GM19035 (cell line): ENCODE measurements around the gene ARHGEF7.

Experiments
- ATAC-seq: cut with Tn5 transposase; IDR thresholded peaks from one replicate; pipeline ENCODE4 v1.9.1; 2021; ENCODE audit not compliant: unreplicated experiment

ARHGEF7 gene

GRCh38 chr13:111323549-111323948, 208.4 kb downstream of the ARHGEF7 start:
- ATAC-seq = no peak

DNA sequence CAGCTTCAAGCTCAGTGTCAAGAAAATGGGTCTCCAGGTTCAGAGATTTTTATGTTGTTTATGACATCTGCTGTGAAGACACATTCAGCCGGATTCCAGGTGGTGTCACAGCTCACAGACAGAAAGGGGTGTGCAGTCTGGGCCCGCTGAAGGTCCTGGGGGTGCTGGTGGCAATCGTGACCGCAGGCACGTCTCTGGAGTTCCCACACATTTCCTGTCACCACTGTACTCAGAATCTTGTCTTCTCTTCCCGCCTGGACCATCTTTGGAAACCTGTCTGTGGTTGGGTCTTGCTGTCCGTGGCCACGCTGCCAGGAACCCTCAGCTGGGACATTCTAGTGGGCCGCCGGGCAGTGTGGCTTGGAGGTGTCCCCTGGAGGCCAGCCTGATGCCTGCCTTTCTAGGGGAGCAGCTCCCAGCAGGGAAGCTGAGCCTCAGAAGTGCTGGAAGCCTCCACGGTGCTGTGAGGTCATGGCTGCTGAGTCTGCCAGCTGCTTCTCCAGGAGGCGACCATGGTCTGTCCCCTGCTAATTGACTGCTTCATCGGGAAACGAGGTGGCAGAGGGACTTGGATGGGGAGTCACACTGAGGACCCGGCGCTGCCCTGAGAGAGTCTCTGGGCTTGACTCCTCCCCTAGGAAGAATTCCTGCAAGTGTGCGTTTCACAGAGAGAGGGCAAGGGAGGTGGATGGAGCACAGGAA, 209.0 kb downstream of the ARHGEF7 start:
- ATAC-seq = no peak

GRCh38 chr13:111324736-111325135, 209.6 kb downstream of the ARHGEF7 start:
- ATAC-seq = no peak

DNA sequence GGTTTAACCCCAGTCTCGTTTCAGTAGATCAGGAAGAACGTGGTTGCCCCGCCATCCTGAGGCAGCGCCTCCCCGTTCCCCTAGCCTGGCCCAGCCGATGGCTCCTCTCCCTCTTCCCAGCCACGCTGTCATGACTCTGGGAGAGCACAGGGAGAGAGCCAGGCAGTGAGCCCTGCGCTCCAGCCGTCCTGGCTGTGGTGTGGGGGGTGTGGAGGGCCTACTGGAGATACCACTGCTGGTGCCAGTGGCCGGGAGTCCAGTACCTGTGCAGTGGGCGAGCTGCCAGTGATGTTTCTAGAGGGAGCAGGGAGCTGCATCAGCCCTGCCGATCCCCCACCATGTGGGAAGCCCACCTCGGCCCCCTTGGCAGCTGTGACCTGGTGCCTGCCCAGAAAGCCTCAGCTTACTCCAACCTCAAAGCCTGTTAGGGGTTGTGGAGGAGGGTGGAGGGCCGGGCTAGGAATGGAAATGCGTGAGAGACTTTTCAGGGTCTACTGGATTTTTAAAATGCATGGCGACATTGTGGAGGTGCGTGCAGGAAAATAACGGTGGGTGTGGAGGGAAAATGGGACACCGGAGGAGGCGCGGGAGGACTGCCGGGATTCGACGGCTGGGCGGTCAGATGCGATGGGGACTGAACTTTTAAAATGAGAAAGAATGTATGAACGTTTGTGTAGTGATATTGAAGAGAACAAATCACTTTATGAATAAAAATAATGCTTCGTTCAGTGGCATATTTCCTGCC, 210.2 kb downstream of the ARHGEF7 start:
- ATAC-seq = no peak

DNA sequence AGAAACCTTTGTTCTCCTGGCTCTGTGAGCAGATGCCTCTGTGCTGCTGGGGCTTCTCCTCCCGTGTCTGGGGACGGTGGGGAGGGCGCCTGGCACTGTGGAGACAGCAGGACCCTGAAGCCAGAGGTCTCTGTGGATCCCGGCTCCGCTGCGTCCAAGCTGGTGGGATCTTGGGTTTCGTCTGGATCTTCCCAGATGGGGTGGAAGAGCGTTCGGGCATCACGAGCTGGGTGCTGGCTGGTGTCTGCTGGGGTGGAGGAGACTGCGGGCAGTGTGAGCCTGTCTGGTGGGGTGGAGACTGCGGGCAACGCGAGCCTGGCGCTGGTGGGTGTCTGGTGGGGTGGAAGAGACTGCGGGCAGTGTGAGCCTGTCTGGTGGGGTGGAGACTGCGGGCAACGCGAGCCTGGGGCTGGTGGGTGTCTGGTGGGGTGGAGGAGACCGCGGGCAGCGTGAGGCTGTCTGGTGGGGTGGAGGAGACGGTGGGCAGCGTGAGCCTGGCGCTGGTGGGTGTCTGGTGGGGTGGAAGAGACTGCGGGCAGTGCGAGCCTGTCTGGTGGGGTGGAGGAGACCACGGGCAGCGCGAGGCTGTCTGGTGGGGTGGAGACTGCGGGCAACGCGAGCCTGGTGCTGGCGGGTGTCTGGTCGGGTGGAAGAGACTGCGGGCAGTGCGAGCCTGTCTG, 211.0 kb downstream of the ARHGEF7 start:
- ATAC-seq = no peak

GRCh38 chr13:111326621-111326965, 211.5 kb downstream of the ARHGEF7 start:
- no peak for ATAC-seq

DNA sequence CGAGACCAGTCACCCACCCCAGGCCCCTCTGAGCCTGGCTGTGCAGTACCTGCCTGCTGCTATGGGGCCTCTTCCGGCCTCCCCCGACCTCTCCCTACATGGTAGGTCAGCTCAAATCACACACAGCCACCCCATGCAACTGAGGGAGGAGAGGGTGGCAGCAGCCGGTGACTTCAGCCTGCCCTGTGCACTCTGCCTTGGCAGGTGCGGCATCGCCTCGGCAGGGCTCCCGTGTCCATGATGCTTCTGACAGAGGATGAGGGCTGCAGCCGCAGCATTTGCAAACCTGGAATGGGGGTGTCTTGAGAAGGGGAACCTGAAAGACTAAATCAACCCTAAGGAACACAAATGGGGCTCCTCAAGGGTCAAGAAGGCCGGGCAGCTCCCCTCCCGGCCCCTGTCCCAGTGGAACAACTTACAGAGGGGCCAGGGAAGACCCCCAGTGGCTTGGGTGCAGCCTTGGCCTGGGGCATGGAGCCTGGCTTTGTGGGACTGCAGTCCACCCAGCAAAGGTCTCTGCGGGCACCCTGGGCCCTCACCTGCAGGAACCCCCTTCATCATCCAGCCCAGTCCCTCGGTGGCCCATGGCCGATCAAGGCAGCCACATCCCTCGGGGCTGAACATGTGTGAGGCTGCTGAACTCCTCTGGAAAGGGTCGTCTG, 212.0 kb downstream of the ARHGEF7 start:
- no peak for ATAC-seq

GRCh38 chr13:111327730-111328573, 212.8 kb downstream of the ARHGEF7 start:
- ATAC-seq = no peak

DNA sequence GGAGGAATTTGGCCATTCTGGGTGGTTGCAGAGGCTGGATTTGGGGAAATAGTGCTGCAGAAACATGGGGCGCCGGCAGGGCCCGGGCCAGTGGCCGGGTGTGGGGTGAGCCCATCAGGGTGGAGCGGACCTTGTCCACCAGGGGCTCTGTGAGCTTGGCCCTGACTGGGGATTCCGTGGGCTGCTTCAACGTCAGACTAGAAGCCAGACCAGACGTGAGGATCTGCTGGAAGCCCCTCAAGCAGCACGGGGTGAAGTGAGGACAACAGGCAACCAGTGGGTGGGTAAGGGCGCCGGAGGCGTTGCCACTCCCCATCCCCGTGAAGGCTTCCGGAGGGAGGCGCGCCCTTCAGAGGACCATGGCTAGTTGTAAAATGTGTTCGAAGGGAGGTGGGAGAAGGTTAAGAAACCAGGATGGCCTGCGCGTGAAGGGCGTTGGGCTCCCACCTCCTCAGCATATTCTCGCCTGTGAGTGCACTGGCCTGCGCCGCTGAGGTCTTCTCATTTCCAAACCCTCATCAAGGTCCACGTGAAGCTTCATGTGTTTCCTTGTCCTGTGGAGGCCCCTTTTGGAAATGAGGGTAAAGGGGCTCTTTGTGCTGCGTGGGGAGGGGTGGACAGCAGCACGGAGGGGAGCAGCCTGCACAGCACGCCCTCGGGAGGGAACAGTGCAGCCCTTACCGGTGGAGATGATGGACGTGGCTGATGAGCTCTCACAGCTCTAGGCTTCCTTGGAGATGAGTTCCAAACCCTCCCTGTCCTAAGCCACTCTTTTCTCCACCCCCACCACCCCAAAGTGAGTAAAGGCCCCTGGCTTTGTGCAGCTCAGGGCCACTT, 213.7 kb downstream of the ARHGEF7 start:
- no peak for ATAC-seq

DNA sequence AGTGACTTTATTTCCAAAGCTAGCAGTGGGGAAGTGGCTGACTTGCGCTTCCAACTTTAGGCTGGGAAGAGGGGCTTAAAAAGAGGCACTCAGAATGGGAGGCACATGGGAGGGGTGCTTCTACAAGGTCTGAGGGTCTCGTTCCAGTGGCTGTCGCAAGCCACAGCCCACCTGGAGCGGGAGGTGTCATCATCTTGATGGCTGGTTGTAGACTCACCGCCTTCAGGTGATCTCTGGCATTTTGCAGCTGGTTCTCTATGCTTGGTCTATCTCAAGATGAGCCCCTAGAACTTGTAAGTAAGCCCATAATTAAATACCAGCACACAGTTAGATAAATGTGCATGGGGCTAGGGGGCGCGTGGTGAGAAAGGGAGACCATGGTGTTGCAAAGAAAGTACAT, 214.5 kb downstream of the ARHGEF7 start:
- ATAC-seq = no peak

- ATAC-seq = no peak
Observed at GRCh38 chr13:111330066-111330610, 215.0 kb downstream of the ARHGEF7 start.

DNA sequence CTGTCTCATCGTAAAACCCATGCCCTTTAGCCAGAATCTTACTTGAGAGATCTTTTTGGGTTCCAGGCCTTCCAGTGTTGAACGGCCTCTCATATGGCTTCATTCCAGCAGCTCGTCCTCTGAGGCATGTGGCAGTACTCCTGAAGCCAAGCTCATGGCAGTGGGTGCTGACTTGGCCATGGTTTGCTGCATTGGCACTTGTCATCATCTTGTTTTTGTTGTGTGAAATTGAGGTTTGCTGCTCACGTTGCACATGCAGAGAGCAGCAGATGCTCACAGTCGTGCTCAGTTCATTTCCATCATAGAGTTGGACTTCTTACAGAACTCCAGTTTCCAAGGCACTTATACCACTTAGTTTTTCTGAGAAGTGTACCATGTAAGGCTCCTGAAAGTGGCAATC, 220.2 kb downstream of the ARHGEF7 start:
- ATAC-seq = no peak

GRCh38 chr13:111336666-111337065, 221.6 kb downstream of the ARHGEF7 start:
- ATAC-seq = no peak

- no peak for ATAC-seq
Observed at GRCh38 chr13:111337206-111337605, 222.1 kb downstream of the ARHGEF7 start.

- no peak for ATAC-seq
Observed at GRCh38 chr13:111337741-111338140, 222.6 kb downstream of the ARHGEF7 start.

- ATAC-seq = no peak
Observed at GRCh38 chr13:111338841-111339240, 223.7 kb downstream of the ARHGEF7 start.

GRCh38 chr13:111339366-111340143, 224.4 kb downstream of the ARHGEF7 start:
- ATAC-seq = no peak

DNA sequence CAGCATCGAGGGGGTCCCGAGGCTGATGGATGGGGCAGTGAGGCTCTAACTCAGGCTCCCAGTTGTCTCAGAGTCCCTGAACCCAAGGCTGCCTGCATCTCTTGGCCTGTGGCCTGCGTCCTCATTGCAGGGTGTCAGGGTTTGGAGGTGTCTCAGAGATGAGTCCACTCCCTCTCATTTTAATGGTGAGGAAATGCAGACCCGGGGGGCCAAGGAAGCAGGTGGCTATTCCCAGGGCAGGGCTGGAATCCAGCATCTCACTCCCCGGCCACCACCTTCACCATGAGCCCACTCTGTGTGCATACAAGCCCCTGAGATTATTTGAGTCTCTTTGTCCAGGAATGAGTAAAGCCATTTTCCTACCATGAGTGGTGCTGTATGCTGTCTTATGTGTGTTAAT, 226.8 kb downstream of the ARHGEF7 start:
- no peak for ATAC-seq

DNA sequence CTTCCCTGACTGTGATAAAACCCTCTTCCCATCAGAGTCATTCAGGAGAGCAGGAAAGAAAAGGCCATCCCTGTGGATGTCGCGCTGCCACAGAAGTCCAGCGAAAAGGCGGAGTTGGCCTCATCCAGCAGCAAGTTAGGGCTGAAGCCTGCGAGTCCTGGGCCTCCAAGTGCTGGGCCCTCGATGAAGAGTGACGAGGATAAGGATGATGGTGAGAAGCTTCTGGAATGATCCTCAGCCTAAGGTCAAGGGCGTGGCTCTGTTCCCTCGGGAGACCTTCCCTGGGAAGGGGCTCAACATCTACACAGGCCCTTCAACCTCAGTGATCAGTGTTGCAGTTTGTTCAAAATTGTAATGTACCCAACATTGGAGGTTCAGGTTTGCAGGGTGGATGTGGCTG, 227.6 kb downstream of the ARHGEF7 start:
- ATAC-seq = no peak
